ENCODE measurements around the gene NRCAM.

The NRCAM gene

GRCh38 chr7:108205311-108205710 lies 250.9 kb downstream of the NRCAM start:
- TF ChIP-seq GATA1 (IDR thresholded peaks at IDR 0.05; ENCODE audit: low read depth, low read length) (no peak), POLR2A (IDR thresholded peaks at IDR 0.05; ENCODE audit: low read length) (no peak)
- DNase-seq, result no peak

GRCh38 chr7:108204281-108204796 lies 251.9 kb downstream of the NRCAM start:
- DNase-seq, result no peak
- no peak for TF ChIP-seq GATA1 (IDR thresholded peaks at IDR 0.05; ENCODE audit: low read depth, low read length)
- TF ChIP-seq POLR2A (IDR thresholded peaks at IDR 0.05; ENCODE audit: low read length), result no peak

DNA sequence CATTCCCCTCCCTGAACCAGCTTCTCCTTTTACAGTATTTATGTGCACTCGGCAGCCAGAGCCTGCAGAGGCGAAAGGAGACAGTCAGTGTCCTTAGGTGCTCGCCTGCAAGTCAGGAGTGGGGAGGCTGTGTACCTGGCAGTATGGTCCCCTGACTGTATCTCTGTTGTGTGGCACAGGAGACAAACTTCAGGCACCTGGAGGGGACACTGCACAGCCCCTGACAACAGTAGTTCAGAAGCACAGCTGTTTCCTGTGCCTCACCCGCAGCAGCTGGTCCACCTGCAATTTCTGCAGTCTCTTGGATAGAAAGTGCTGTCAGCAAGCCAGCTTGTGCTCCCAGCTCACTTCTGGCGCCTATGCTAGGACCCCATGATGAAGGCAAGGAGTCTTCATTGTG lies 252.7 kb downstream of the NRCAM start:
- no peak for DNase-seq
- TF ChIP-seq GATA1 (IDR thresholded peaks at IDR 0.05; ENCODE audit: low read depth, low read length) (no peak), POLR2A (IDR thresholded peaks at IDR 0.05; ENCODE audit: low read length) (no peak)

- no peak for DNase-seq
- TF ChIP-seq GATA1 (IDR thresholded peaks at IDR 0.05; ENCODE audit: low read depth, low read length) (no peak), POLR2A (IDR thresholded peaks at IDR 0.05; ENCODE audit: low read length) (no peak)
Measured at GRCh38 chr7:108202743-108203142, 253.5 kb downstream of the NRCAM start.

DNA sequence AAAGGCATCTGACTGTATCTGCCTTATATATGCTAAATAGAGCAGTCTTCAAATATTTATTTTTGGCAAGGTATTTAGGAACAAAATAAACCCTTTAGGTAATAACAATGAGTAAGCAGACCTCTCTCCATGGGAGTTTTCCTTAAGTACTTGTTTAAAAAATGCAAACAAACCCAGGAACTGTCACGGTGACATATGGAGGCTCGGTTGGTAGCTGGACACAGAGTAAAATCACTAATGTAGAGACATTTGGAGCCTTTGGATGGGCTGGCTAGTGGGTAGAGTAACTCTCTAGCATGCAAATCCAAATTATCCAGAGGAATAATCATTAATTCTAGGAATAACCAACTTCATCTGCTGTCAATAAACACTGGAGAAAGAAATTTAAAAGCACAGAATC lies 254.5 kb downstream of the NRCAM start:
- no peak for DNase-seq
- TF ChIP-seq GATA1 (IDR thresholded peaks at IDR 0.05; ENCODE audit: low read depth, low read length) (no peak), POLR2A (IDR thresholded peaks at IDR 0.05; ENCODE audit: low read length) (no peak)

GRCh38 chr7:108200326-108200725 lies 255.9 kb downstream of the NRCAM start:
- TF ChIP-seq POLR2A (IDR thresholded peaks at IDR 0.05; ENCODE audit: low read length), result no peak
- no peak for TF ChIP-seq GATA1 (IDR thresholded peaks at IDR 0.05; ENCODE audit: low read depth, low read length)
- no peak for DNase-seq

DNA sequence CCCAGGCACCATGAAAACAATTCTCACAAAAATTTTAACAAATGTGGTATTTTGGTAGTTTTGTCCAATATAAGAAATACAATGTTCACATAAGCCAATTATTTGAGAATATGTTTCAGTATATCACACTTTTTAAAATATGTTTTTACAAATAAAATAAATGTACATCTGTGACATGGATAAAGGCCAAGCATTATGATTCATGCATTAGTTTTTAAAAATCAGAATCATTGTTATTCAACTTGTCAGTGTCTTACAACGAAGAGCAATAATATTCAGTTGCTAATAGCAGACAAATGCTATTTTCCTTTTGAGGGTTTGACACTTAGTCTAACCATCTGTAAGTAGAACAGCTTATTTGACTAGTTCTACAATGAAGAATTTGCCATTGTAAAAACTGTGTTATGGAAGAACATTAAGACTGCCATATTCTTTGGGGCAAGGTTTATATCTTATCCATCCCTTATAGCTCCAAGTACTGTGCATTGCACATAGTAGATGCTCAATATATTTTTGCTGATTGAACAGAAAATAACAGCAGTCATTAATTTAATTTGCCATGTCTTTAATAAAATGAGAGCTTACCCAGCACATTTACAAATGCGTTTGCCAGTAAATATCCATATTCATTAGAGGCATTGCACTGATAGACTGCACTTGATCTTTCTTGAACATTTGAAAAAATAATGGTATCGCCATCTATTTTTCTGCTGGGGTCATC lies 258.7 kb downstream of the NRCAM start:
- no peak for DNase-seq
- TF ChIP-seq GATA1 (IDR thresholded peaks at IDR 0.05; ENCODE audit: low read depth, low read length) (no peak), POLR2A (IDR thresholded peaks at IDR 0.05; ENCODE audit: low read length) (no peak)

- DNase-seq, result no peak
- TF ChIP-seq POLR2A (IDR thresholded peaks at IDR 0.05; ENCODE audit: low read length), result no peak
- TF ChIP-seq GATA1 (IDR thresholded peaks at IDR 0.05; ENCODE audit: low read depth, low read length), result no peak
Measured at GRCh38 chr7:108196004-108196403, 260.2 kb downstream of the NRCAM start.

DNA sequence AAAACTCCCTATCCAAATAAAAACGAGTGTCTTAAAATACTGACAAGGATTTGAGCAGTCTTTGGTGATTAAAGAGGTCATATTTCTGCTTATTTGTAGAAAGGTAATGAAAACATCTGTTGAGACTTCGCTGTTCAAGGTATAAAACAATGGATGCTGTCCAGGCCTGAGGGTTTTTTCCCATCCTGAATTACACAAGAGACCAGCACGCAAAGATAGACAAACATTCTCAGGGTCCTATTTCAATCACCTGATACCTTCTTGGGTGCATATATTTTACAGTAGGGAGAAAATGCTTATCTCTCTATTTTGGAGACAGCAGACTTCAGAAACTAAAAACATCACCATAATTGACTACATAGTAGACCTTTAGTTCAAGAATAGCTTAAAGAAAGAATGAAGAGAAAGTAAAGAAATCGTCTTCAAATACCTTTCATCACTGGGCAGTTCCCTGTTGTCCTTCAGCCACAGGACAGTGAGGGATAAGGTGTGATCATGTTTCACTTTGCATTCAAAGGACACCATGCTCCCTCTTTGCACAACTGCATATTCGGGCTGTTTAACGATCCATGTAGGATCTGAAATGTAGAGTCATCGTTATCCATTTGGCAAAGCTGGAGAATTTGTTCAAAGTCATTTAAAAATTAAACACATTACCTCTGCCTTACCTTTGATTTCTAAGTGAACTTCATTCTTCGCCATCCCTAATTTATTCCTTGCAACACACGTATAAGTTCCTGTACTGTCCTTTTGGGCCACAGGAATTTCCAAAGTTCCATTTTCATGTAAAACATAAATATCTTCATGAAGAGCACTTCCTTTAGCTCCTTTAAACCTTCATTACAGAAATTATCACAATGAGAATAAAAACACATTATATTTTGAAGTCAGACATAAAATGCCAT lies 262.4 kb downstream of the NRCAM start:
- TF ChIP-seq POLR2A (IDR thresholded peaks at IDR 0.05; ENCODE audit: low read length), result no peak
- TF ChIP-seq GATA1 (IDR thresholded peaks at IDR 0.05; ENCODE audit: low read depth, low read length), result no peak

GRCh38 chr7:108190891-108191290 lies 265.3 kb downstream of the NRCAM start:
- no peak for TF ChIP-seq GATA1 (IDR thresholded peaks at IDR 0.05; ENCODE audit: low read depth, low read length)
- no peak for DNase-seq

More for the DNA sequence above, 262.4 kb downstream of the NRCAM start:
- no peak for DNase-seq

DNA sequence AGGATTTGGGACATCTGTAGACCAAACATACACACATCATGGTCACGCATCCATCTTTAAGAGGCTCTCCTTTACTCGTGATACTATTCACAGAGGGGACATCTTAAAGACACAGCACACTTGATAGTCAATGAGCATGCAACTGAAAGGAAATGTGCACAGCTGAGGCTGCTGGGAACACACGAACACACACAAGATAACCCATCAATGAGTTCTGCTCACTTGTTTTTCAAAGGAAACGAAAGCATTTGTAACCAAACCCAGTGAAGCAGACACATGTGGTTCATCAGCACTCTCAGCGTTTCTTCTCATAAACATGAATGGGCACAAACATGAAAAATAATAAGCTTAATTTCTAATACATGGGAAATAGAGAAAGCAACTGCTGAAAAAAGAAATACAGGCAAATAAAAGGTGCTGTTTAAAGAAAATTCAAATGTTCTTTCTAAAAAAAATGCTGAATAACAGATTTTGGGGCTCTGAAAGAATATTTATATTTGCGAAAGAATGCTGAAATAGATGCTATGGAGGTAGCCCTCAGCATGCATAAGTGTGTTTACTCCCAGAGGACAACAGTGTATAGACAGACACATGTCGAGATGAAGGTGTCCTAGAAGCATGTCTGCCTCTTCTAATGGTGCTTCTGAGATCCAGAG lies 266.4 kb downstream of the NRCAM start:
- DNase-seq, result no peak
- TF ChIP-seq GATA1 (IDR thresholded peaks at IDR 0.05; ENCODE audit: low read depth, low read length) (no peak), POLR2A (IDR thresholded peaks at IDR 0.05; ENCODE audit: low read length) (no peak)

DNA sequence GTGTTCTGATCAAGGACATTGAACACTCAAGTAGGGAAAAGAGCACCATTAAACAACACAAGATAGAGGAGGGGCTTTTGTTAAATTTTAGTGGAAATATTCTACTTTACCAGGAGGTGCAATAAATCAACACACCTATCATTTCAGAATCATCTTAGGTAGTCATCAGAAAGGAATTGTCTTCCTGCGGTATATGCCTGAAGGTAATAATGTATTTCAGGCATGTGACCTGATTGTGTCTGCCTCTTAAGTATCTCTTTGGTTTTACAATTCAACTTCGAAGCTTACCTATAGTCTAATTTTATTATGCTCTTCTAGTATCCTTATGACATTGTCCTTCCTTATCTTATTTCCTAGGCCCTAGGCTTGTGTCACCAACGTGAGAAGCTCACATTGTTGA lies 267.5 kb downstream of the NRCAM start:
- no peak for TF ChIP-seq POLR2A (IDR thresholded peaks at IDR 0.05; ENCODE audit: low read length)
- no peak for TF ChIP-seq GATA1 (IDR thresholded peaks at IDR 0.05; ENCODE audit: low read depth, low read length)
- DNase-seq, result no peak

- peak; percentile 46 to 76 for DNase-seq
Measured at GRCh38 chr7:108181073-108181985, 274.9 kb downstream of the NRCAM start.

More at GRCh38 chr7:108181073-108181985, 274.9 kb downstream of the NRCAM start:
- TF ChIP-seq POLR2A (IDR thresholded peaks at IDR 0.05; ENCODE audit: low read length), result no peak
- TF ChIP-seq GATA1 (IDR thresholded peaks at IDR 0.05; ENCODE audit: low read depth, low read length), result no peak
